Left lobe of liver (tissue), 2 donors: ENCODE measurements around the gene C10orf105. TPM values are rescaled to one million over a fixed set of nuclear protein-coding genes. Genes with fewer than 3 reads are reported as not detected.

Experiments
- ATAC-seq: fragments of 200-7000 bp; cut with Tn5 transposase; one replicate; pipeline ENCODE4 v1.9.1; 2020; ENCODE audit warnings: mild to moderate bottlenecking, moderate library complexity
- DNase-seq: peaks from one replicate; pipeline ENCODE4 v3.0.0-alpha.2; 2020; ENCODE audit warnings: low spot score
- total RNA-seq: library from RNA; stranded (reverse); gene quantifications from one replicate; pipeline ENCODE4 v1.2.1, GENCODE V29; 2021
- donor health status: DM: no; HTN: no; CAD: no; lungs with moderate emphysema.
- donor health status: DM: no; HTN: yes; CAD: no.

C10orf105 gene
- total RNA-seq, 1 donor from 2014 or later = not detected

- DNase-seq = no peak
- no peak for ATAC-seq
Observed at GRCh38 chr10:71718165-71718698, 1.3 kb downstream of the C10orf105 start.

GRCh38 chr10:71717551-71717951, 2.0 kb downstream of the C10orf105 start:
- ATAC-seq (no peak), DNase-seq (no peak)

- ATAC-seq (no peak), DNase-seq (no peak)
Observed at GRCh38 chr10:71717056-71717455, 2.5 kb downstream of the C10orf105 start.

DNA sequence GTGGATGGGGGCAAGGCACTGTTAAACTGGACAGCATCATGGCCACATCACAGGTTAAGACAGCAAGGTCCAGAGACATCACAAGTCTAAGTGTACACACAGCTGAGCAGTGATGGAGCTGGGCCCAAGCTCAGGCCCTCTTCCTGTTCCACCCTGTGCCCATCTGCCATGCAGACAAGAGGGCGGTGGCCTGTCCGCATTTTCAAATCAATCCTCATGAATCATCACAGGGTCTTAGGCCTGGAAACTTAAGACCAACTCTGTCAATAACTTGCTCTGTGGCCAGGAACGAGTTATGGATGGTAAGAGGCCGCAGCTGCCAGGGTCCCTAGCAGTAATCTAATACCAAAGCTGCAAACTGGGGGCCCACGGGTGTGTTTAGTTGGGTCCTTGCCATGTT, 3.2 kb downstream of the C10orf105 start:
- no peak for DNase-seq

GRCh38 chr10:71715860-71716259, 3.7 kb downstream of the C10orf105 start:
- ATAC-seq (no peak), DNase-seq (no peak)

More for the DNA sequence above, 3.2 kb downstream of the C10orf105 start:
- ATAC-seq = no peak

- ATAC-seq (no peak), DNase-seq (no peak)
Observed at GRCh38 chr10:71715026-71715425, 4.6 kb downstream of the C10orf105 start.

DNA sequence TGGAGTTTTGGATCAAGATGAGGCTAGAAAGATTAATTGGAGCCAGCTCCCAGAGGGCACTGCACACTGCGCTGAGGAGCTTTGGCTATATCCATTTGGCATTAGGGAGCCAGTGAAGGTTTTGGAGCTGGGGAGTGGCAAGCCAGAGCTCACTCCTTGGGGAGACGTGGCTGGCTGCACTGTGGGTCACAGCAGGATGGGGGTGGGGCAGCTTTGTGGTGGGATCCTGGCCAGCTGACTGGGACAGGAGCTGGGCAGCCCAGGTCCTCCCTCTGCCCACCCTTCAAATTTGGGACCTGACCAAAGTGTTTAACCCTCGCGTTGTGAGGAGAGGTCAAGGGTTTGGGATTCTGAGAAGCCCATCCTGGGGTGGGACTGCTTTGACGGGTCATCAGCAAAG, 5.0 kb downstream of the C10orf105 start:
- ATAC-seq = no peak
- DNase-seq = no peak

GRCh38 chr10:71714031-71714410, 5.6 kb downstream of the C10orf105 start:
- no peak for DNase-seq
- ATAC-seq = no peak

GRCh38 chr10:71713135-71714030, 6.2 kb downstream of the C10orf105 start:
- DNase-seq (no peak), ATAC-seq (peak; percentile 37)

DNA sequence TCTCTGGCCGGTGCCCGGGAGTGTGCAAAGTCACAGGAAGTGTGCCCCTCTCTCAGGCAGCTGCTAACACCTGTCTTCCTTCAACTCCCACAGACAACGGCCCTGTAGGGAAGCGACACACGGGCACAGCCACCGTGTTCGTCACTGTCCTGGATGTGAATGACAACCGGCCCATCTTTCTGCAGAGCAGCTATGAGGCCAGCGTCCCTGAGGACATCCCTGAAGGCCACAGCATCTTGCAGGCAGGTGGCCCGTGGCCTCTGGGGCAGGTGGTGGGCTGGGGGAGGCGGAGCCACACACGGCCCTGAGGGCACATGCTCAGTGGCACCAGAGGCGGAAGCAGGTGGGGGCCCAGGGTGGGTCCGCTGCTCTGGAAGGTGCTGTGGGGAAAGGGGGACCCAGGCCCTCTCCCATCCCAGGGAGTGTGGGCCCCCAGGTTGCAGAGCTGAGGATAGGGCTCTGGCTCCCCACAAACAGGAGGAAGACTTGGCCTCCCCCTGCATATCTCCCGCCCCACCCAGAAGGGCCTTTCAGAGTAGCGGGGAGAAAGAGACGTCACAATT, 6.9 kb downstream of the C10orf105 start:
- ATAC-seq (peak; percentile 5), DNase-seq (no peak)

GRCh38 chr10:71712170-71712569, 7.4 kb downstream of the C10orf105 start:
- DNase-seq (no peak), ATAC-seq (no peak)

GRCh38 chr10:71711052-71711623, 8.4 kb downstream of the C10orf105 start:
- no peak for ATAC-seq
- no peak for DNase-seq

DNA sequence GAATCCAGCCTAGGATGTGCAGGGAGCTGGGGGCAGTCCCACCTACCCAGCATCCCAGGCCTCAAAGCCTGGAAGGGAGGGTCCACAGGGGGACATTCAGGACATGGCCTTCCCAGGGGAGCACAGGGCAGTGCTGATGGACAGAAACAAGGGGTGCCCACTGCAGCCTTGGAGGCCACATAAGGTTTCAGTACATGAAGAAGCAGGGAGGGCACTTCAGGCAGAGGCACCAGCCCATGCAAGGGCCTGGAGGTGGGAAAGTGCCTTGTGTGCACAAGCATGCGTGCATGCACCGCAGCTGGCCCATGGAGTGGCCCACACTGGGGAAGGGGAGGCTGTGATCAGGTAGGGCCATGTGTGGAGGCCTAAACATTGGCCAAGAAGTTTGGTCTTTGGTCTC, 9.1 kb downstream of the C10orf105 start:
- no peak for DNase-seq

GRCh38 chr10:71708897-71709882, 10.4 kb downstream of the C10orf105 start:
- DNase-seq (no peak), ATAC-seq (peak; percentile 72)

More for the DNA sequence above, 9.1 kb downstream of the C10orf105 start:
- no peak for ATAC-seq

GRCh38 chr10:71708301-71708703, 11.3 kb downstream of the C10orf105 start:
- DNase-seq = no peak
- ATAC-seq = peak; percentile 67

DNA sequence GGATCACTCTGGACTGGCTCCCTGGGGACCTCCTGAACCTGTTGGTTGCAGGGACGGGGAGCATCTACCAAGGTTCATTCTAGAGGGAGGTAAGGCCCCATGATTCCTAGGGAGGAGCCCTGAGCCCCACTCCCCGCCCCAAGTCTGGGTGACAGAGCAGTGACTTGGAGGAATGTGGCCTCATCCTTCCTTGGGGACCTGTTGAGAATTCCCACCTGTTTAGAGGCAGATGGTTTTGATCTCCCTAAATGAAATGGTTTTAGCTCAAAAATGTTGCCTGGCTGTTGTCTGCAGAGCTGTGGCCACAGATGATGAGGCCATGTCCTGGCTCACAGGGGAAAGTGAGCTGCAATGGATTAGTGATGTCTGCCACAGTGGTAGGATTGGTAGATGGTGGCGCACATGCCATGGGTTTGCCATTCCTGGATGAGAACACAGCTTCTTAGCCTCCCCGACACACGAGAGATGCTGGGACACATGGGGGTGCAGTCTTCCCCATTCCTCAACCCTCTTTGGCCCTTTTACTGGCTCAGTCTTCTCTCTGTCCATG, 12.3 kb downstream of the C10orf105 start:
- ATAC-seq (no peak), DNase-seq (no peak)

DNA sequence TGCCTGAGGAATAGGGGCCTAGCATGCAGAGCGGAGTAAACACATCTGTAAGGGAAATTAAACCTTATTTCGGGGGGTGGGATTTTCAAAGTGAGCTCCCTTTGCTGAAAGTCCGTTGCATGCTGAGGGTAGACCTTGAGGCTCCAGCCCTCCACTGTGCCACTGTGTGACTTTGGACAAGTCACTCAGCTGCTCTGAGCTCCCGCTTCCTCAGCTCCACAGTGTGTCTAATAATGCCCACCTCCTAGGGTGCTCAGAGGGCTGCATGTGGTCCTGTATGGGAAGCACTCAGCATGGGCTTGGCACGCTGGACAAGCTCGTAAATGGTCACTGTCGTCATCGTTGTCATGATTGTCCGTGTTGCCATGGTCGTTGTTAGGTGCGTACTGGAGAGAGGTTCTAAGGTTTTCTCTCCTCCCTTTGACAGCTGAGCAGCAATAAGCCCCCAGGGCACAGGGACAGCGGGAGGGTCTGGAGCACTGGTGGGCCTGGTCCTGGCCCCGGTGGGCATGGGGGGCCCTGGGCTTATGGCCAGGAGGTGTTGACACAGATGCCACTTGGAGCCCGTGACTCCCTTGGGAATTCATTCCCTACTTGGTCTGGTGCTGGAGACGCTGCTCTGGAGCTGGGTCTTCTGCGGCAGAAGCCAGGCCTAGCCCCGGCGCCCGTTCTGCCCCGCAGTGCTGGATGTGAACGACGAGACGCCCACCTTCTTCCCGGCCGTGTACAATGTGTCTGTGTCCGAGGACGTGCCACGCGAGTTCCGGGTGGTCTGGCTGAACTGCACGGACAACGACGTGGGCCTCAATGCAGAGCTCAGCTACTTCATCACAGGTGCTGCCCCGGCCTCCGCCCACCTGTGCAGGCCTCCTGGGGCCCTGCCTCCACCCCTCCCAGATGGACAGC, 13.1 kb downstream of the C10orf105 start:
- ATAC-seq (no peak), DNase-seq (no peak)

- no peak for ATAC-seq
Observed at GRCh38 chr10:71705582-71705981, 14.0 kb downstream of the C10orf105 start.

GRCh38 chr10:71704816-71705215, 14.8 kb downstream of the C10orf105 start:
- DNase-seq = no peak

More at GRCh38 chr10:71705582-71705981, 14.0 kb downstream of the C10orf105 start:
- DNase-seq = no peak

More at GRCh38 chr10:71704816-71705215, 14.8 kb downstream of the C10orf105 start:
- ATAC-seq = no peak
